GM12892 (cell line): ENCODE measurements around the gene KCNQ5.

Experiments
- POLR2A ChIP-seq: IDR thresholded peaks from 2 replicates; pipeline ENCODE4 v1.6.1; 2011; ENCODE audit warnings: low read depth, low read length, control low read depth
- POLR2AphosphoS5 ChIP-seq: IDR thresholded peaks from 2 replicates; pipeline ENCODE4 v1.6.1; 2011; ENCODE audit warnings: low read depth, low read length, control low read depth

GRCh38 chr6:72787391-72788031 lies 165.6 kb downstream of the KCNQ5 start:
- no peak for TF ChIP-seq POLR2A
- no peak for TF ChIP-seq POLR2AphosphoS5
